Endothelial cell of hepatic sinusoid (primary cell): ENCODE measurements around the gene IP6K3.

Experiments used
- in situ Hi-C: cut with HindIII; loops from 2 replicates; pipeline ENCODE4 v1.10.0; 2017; ENCODE audit warnings: low sequenced_read_pairs

The IP6K3 gene

DNA sequence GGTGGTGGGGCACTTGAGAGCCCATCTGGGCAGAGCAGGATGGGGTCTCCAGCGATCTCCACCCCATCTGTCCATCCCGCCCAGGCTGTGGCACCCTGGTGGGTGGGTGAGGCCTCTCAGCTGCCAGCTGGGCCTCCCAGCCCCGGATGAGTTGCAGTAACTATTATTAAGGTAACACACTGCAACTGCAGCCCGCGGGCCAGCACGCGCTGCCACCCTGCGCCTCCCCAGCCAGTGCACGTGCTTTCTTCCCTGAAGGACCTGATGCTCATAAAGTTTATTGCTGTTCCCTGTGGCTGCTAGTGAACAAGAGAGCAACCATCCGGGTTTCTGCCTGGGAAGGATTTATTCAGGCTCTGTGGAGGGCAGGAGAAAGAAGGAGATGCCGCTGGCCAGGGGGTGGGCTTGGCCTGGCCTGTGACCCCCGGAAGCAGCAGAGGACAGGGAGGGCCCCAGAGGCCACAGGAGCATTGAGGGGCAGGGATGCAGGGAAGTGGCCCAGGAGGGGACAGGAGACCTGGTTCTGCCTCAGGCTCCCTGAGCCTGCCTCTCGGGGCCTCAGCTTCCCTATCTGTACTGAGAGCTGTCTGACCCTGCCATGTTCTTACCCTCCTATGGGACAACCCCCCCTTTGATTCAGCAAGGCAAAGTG lies 1.7 kb downstream of the IP6K3 start:
- in situ Hi-C loops, result no loop called here

DNA sequence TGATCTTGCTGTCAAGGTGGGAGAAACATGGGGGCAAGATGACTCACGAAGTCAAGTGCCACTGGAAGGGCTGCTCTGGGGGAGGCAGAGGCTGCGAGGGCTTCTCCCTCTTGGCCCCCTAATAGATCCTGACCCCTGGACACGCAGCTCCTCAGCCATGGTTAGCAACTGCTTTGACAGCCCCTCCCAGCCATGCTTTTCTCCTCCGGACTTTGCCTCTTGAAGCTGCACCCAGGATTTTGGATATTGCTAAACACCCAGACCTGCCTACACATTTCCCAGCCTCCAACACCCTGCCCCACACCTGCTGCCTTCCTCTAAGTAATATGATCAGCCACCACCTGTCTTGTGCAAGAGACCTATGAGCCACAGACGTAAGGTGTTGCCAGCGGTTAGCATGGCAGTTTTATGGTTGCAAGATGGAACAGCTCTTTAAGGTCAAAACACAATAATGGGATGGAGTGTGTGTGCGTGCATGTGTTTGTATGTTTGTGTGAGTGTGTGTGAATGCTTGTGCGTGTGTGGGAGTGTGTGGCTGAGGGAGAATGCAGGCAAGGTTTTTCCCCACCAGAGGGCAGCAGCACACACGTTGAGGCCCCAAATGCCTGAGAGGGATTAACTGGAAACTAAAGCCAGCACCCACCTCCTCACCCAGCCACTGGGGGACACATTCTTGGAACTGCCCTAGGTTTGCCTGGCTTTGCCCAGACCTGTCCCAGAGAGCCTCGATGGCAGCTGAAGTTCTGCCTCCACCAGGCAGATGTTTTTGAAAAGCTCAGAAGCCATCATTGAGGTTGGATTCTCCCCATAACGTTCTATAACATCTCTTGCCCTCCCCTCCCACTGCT lies 2.5 kb downstream of the IP6K3 start:
- in situ Hi-C loops, result no loop called here

DNA sequence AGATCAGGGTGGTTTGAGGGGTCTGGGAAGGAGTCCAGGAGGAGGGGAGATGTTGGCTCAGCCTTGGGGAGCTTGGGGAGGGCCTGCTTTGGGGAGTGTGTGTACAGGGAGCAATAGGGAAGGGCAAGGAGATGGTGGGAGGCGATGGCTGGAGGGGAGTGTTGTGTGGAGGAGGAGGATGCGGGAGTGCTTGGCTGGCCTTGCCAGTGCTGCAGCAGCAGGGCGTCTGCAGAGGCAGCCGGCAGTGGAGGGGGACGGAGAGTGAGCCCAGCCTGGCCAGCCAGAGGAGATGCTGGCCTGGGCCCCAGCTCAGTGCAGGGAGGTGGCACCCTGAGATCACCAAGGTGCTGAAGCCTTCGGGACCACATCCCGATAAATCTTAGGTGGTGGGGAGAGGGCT lies 3.9 kb downstream of the IP6K3 start:
- in situ Hi-C loops, result no loop called here

DNA sequence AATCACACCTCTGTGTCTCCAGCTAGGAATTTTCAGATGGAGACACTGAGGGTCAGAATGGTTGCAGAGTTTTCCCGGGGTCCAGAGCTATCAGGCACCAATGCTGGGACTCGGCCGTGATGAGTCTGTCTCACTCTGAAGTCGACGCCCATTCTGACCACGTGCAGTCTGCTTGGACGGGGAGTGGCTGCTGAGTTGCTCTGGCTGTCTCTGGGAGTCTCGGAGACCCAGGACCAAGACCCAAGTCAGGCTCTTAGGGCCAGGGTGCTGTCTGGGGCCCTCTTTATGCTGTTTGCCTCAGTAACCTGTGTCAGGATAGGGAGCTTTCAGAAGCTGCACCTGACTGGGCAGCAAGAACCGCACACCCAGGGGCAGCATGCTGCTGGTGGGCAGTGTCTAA lies 4.6 kb downstream of the IP6K3 start:
- in situ Hi-C loops, result no loop called here

DNA sequence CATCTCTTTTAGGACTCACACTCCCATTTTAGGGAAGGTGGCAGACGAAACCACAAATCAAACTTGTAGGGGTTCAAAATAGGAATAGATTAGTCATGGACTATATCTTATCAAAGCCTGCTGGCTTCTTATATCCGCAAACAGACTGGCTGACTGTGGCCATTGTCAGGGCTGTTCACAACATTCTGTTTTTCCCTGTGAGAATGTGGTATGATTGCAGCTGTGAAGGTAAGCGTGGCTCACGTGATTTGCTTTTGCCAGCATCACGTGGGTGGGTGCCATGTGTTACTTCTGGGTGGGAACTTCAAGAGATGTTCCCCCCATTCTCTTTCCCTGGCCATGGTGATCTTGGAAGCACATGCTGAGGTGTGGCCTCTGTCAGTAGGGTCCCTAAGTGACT lies 5.9 kb downstream of the IP6K3 start:
- in situ Hi-C loops, result no loop called here

DNA sequence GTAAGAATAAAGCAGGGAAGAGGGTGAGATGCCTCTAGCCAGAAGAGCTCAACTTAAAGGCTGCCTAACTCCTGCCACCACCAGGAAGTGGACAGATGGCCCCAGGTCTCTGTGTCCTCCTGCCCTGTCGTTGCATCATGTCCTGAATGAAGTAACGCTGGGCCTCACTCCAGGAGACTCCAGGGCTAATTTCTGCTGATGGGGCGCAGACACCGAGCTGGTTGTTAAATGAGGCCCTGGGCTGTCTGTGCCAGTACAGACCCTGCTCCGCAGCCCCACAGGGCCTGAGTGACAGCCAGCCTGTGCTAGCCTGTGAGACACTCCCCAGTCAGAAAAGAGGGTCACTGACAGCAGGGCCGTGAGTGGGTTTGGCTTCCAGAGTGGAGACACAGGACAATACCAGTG lies 6.5 kb downstream of the IP6K3 start:
- in situ Hi-C loops, result no loop called here

DNA sequence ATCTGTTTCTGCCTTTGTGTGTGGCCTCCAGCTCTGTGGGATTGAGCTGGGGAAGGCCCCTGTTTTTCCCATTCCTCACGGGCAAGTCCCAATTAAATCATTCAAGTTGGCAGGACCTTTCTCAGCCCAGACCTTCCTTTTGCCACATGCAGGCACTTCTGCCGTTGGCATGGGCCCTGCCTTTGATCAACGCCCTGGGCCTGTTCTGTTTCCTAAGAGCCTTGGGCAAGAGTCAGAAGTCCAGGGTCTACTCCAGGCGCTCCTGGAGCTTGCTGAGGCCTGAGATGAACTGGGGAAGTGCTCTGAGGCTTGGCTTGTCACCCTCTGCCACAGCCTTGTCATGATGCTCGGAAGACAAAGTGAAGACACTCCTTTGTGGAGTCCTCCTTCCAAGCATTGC lies 7.1 kb downstream of the IP6K3 start:
- in situ Hi-C loops, result no loop called here

DNA sequence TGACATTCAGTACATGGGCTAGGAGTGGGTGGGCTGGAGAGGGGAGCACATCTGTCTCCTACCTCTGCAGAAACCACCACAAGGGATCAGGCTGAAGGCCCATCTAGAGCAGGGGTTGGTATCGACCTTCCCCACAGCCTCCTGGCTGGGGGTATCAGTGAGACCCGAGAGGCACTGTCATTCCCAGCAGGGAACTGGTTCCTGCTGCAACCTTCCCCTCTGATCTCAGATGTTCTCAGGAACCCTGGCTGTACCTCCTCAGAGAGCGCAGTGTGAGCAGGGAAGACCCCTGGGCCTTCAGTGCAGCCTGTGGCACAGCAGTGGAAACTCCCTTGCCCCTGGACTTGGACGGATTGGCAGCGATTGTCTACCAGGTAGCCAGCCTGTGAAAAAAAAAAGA lies 7.8 kb downstream of the IP6K3 start:
- in situ Hi-C loops, result no loop called here

DNA sequence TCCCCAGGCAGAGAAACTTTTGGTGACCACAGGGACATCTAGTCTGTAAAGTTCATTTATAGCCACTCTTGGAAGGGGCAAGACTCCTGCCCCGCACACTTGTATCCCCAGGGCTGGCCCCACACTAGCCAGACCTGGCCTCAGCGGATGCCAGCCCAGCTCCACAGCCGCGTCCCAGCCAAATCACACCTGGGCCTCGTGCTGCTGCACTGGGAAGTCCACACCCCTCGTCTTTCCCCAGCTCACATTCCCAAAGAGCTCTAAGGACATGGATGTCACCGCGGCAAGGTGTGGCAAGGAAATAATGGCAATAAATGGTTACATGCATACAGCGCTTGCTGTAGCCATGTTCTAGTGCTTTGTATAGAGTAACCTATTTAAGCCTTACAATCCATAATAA lies 8.6 kb downstream of the IP6K3 start:
- in situ Hi-C loops, result no loop called here

DNA sequence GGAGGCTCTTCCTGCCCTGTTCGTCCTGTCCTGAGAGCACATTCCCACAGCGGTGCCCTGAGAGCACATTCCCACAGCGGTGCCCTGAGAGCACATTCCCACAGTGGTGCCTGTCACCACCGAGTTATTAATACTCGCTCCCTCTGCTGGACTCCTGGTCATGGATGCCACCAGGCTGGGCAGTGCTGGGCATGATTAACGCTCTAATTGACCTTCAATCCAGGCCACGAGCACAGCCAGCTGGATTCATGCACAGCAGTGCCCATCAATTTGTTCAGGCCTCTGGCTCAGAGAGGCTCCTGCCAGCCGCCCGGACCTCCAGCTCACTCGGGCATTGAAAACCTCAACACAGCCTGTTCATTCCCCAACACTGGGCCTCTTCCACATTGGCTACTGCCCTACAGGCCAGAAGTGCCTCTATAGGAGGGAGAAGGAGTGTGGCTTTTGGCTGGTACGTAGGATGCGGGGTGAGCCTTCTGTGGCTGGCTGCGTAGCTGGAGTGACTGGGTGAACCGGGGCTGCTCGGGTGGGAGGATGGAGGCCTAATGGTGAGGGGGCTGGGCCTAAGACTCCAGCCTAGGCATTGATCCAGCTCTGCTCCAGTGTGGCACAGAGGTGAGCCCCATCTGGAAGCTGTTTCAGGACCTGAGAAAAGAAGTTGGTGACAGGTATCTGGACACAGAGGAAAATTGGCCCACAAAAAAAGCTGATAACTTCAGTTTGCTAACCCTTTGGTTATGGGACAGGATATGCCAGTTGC lies 9.3 kb downstream of the IP6K3 start:
- in situ Hi-C loops, result no loop called here

DNA sequence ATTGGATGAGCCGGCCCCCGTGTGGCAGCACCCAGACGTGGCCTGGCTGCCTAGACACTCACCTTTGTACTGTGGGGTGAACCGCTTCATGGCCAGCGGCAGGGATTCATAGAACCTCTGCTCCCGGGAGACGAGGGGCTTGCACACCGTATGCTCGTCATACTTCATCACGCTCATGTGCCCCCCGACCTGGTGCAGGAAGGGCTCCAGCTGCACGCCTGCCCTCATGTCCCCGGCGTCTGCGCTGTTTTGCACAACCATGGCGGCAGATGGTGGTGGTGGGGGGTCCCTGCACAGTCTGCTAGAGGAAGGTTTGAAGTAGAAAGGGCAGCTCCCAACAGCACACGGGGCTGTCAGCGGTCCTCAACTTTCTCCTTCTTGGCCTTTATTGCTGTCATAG lies 11.5 kb downstream of the IP6K3 start:
- in situ Hi-C loops, result no loop called here

DNA sequence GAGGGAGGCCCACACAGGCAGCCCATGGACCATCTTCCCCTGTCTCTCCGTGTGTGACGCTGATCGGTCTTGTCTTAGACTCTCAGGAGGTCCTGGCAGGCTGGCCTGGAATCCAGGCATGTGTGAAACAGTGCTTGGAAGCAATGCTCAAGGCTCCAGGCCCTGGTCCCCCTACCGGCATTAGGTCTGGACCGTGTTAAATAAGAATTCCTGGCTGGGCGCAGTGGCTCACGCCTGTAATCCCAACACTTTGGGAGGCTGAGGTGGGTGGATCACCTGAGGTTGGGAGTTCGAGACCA lies 13.0 kb downstream of the IP6K3 start:
- in situ Hi-C loops, result no loop called here

DNA sequence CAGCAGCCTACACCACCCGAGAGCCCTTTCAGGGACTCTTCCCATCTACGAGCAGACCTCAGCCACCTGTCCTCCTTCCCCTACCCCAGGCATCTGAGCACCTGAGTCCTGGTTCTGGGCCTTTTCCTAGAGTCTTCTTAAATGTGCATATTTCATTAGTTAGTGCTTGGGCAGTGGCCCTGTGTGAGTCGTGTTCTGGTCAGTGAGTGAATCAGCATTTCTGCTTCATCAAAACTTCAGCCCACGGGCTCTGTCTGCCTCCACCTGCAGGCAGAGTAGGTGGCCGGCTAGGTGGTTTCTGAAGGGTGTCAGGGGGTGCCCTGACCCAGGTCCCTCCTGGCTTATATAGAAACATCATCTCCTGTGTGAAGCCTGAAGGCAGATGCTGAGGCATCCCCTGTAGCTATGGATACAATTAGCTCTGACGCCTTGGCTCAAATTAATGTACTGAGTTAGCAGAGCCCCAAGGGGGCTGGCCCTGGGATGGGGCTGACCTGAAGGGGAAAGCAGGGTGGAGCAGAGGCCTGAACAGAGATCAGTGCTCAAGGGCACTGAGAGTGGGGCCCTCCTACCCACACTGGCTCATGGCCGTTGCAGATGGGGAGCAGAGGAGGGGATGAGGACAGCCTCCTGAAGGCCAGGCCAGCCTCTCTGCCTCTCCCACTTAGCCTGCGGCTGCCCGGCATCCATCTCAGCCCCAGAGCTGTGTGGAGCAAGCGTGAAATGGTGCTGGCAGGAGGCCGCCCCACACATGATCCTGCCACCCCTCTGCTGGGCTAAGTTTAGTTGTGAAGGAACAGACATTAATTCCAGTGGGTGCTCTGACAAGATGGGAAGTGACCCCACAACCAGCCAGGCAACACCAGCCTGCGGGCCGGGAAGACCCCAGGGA lies 13.6 kb downstream of the IP6K3 start:
- in situ Hi-C loops, result no loop called here

DNA sequence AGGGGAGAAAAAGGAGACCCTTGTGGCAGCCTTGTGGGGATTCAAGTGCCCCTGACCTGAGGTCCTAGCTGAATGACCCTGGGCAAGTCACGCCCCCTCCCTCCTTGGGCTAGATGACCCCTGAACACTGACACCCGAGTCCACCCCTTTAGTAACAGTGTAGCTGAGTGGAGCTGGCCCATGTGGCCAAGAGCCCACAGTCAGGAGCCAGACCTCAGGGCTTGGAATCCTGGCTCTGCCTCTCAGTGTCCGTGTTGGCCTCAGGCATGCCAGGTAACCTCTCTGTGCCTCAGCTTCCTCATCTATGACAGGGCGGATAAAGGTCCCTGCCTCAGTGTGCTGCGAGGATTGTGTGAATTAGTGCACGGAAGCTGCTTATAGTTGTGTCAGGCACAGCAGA lies 14.3 kb downstream of the IP6K3 start:
- in situ Hi-C loops, result no loop called here

DNA sequence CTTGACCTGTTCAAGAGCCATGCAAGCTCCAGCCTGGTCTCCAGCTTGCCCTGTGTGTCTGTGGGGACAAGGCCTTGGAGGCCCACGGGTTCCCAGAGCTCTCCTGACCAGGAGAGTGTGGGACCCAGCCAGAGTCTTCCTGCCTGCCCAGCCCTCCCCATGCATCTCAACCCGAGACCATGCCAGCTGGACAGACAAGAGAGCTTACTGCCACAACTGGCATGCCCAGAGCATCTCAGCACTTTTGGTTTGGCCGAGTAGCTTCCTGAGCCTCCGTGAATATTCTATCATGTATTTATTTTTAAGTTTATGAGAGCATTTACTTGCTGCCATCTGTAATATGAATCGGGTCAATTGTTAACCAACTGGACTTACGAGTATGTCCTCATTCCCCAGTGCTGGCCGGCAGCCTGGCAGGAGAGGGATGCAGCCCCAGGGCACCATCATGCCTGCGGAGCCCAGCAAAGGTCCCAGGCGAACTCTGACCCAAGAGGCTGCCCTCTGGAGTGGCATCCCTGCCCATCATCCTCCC lies 14.9 kb downstream of the IP6K3 start:
- in situ Hi-C loops, result no loop called here

DNA sequence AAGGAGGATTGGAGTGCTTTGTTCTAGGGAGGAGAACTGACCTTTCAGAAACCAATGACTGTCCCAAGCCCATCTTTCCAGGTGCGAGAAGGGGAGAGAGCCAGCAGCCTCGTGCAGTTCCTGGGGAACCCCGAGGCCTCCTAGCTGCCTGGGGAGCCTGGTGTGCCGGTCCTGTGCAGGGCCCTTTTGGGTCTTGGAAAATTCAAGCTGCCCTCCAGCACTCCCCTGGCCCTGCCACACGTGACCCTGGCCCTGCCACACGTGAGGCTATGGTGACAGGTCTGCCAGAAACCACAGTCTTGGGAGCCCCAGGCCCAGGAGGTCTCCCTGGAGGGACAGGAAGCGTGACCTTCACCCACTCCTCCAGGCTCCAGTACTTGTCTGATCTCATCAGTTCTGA lies 15.7 kb downstream of the IP6K3 start:
- in situ Hi-C loops, result no loop called here

DNA sequence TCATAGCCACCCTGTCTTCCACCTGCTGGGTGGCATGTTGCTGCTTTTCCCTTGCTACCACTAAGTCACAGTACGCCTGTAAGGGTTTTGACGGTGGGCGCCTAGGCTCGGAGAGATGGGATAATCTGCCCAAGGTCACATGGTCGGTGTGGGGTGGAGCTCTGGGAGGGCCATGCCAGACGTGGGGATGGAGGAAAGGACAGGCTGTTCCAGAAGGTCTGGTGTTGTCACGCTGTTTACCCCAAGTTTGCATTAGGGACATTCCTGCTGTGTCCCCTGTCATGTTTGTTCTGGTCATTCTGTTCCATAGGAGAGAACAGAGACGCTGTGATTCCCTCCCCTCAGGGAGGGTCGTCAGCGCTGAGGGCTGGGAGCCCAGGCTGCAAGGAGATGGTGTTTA lies 16.1 kb downstream of the IP6K3 start:
- in situ Hi-C loops, result no loop called here

DNA sequence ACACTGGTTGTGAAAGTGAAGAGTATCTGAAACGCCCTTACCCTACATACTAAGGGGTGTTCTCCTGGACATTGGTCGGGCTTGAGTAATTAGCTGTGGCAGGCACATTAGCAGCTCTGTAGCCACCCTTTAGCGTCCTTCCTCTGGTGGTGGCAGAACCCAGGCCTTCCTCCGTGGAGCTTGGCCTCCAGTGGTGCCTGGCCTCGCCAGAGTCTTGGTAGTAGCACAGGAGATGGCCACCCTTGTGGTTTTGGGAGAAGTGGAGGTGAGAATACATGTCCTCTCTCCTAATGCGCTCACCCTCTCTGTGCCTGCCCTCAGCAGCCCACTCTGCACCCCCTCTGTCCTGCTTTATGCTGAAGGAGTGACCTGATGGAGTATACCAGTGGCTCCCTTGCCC lies 17.6 kb downstream of the IP6K3 start:
- in situ Hi-C loops, result no loop called here

DNA sequence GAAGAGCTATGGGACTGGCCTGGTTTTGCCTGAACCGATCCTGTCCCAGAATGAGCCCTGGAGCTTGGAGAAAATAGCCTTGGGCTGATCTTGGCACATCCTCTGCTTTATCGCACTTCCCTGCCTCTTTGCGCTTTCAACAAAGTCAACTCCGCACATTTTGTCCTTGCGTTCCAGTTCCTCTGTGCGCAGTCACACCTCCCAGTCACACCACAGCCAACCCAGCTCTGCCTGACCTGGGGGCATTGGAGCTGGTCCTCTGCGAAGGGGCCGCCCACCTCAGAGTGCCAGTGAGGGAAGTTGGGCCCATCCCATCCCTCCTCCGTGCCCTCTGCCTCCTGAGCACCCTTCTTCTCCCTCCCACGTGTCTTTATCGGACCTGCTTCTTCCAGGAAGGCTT lies 18.3 kb downstream of the IP6K3 start:
- in situ Hi-C loops, result no loop called here

DNA sequence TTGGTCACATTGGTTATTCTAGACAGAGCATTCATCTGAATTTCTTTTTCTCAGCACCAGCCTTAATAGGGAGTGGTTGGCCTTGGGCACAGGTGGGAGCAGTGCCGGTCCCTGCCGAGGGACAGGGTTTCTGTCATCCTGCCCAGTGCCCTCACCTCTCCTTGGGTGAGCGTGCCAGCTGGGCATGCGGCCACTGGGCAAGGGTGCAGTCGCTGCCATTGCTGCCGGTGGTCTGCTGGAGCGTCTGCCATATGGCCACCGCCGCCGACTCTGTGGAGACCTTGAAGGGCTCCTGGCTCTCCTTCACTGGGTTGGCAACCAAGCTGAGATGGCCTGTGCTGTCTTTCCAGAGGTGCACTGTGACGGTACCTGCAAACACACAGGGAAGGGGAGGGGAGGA lies 18.8 kb downstream of the IP6K3 start:
- in situ Hi-C loops, result no loop called here

DNA sequence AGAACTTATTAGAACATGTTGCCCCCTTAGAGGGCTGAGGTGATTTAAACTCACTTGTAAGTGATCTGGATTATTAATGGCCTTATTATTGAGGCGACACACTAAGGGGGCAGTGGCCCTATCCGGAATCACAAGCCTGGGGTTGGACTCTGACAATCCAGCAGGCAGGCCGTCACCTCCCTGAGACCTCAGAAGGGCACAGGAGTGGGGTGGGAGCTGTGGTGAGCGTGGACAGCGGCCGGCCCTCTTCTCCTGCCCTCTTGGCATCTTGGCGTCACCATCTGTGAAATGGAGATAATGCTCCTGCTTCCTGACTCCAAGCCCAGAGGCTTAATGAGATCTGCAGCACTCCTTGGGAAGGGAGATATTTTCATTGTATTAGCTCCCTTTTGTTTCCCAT lies 19.6 kb downstream of the IP6K3 start:
- in situ Hi-C loops, result no loop called here
